GM23248 (cell line): Measurements from ENCODE around the gene OAS1. TPM values are rescaled to one million over a fixed set of nuclear protein-coding genes. Genes with fewer than 3 reads are reported as not detected.

Experiments used
- DNase-seq: peaks from one replicate; pipeline ENCODE4 v3.0.0-alpha.2; 2015
- H2AFZ ChIP-seq: fragments of 200-600 bp; sonication (generic); 2 replicates; pipeline ENCODE4 v1.6.1; 2016; ENCODE audit warnings: antibody characterized with exemption
- H3F3A ChIP-seq: fragments of 200-600 bp; sonication (generic); 2 replicates; pipeline ENCODE4 v1.6.1; 2016; ENCODE audit warnings: mild to moderate bottlenecking, antibody characterized with exemption, mixed run types; ENCODE audit not compliant: insufficient read depth
- H3K27ac ChIP-seq: fragments of 200-600 bp; sonication (generic); 2 replicates; pipeline ENCODE4 v1.5.1; 2016; ENCODE audit warnings: mild to moderate bottlenecking
- H3K27me3 ChIP-seq: fragments of 200-600 bp; sonication (generic); replicated peaks from 2 replicates; pipeline ENCODE4 v1.6.1; 2016; ENCODE audit warnings: mild to moderate bottlenecking; ENCODE audit not compliant: insufficient read depth
- H3K36me3 ChIP-seq: fragments of 200-600 bp; sonication (generic); 2 replicates; pipeline ENCODE4 v1.6.1; 2016; ENCODE audit warnings: low read depth, mild to moderate bottlenecking
- H3K4me1 ChIP-seq: fragments of 200-600 bp; sonication (generic); 2 replicates; pipeline ENCODE4 v1.6.1; 2016; ENCODE audit warnings: mild to moderate bottlenecking; ENCODE audit not compliant: insufficient read depth
- H3K4me2 ChIP-seq: fragments of 200-600 bp; sonication (generic); one replicate; pipeline ENCODE4 v1.6.1; 2016; ENCODE audit warnings: mild to moderate bottlenecking; ENCODE audit not compliant: unreplicated experiment
- H3K4me3 ChIP-seq: fragments of 200-600 bp; sonication (generic); 2 replicates; pipeline ENCODE4 v1.5.1; 2016; ENCODE audit warnings: mild to moderate bottlenecking
- H3K79me2 ChIP-seq: fragments of 200-600 bp; sonication (generic); 2 replicates; pipeline ENCODE4 v1.6.1; 2016; ENCODE audit warnings: mild to moderate bottlenecking; ENCODE audit not compliant: insufficient read depth
- H3K9ac ChIP-seq: fragments of 200-600 bp; sonication (generic); 2 replicates; pipeline ENCODE4 v1.6.1; 2016; ENCODE audit warnings: mild to moderate bottlenecking
- H3K9me2 ChIP-seq: fragments of 200-600 bp; sonication (generic); 2 replicates; pipeline ENCODE4 v1.6.1; 2016; ENCODE audit warnings: mixed run types, mild to moderate bottlenecking, moderate library complexity; ENCODE audit not compliant: insufficient read depth
- H3K9me3 ChIP-seq: fragments of 200-600 bp; sonication (generic); one replicate; pipeline ENCODE4 v1.6.1; 2017; ENCODE audit warnings: low read depth
- H4K20me1 ChIP-seq: fragments of 200-600 bp; sonication (generic); 2 replicates; pipeline ENCODE4 v1.6.0; 2016; ENCODE audit not compliant: insufficient read depth
- EZH2 ChIP-seq: fragments of 200-600 bp; sonication (generic); IDR thresholded peaks from 2 replicates; pipeline ENCODE4 v1.6.1; 2018; ENCODE audit warnings: antibody characterized with exemption, mild to moderate bottlenecking; ENCODE audit not compliant: insufficient read depth, poor library complexity, severe bottlenecking
- EZH2phosphoT487 ChIP-seq: fragments of 200-600 bp; sonication (generic); IDR thresholded peaks from 2 replicates; pipeline ENCODE4 v1.6.1; 2018; ENCODE audit warnings: antibody characterized with exemption, moderate library complexity, mild to moderate bottlenecking, low read depth; ENCODE audit not compliant: insufficient read depth
- WGBS, 2 experiments: methylation state at CpG; one replicate each; pipeline ENCODE4 v1.1.6; 2015 to 2017; ENCODE audit warnings: low lambda C conversion rate in 2 of 2, low coverage in 1 of 2; ENCODE audit errors: missing lambda C conversion rate in 2 of 2; 5-methylcytosine and 5-hydroxymethylcytosine counted together
- in situ Hi-C: fragments of 300-500 bp; cut with MboI; formaldehyde crosslinking; loops from 2 replicates; pipeline ENCODE4 v1.15.0; 2020
- polyA plus RNA-seq: library from polyadenylated mRNA; unstranded; fragments of >200 nt; fragmentation: Nextera tagmentation; extraction: Ambion mirVana; gene quantifications from 2 replicates; pipeline ENCODE4 v1.2.1, GENCODE V29; 2016
- total RNA-seq: library from RNA; depleted of rRNA; stranded (reverse); fragments of >200 nt; shearing (Covaris generic); gene quantifications from 2 replicates; pipeline ENCODE4 v1.2.3, GENCODE V29; 2014

Gene OAS1
- total and polyA plus RNA-seq, 2 experiments from 2014 or later = 0.10 TPM; not detected in 1

DNA sequence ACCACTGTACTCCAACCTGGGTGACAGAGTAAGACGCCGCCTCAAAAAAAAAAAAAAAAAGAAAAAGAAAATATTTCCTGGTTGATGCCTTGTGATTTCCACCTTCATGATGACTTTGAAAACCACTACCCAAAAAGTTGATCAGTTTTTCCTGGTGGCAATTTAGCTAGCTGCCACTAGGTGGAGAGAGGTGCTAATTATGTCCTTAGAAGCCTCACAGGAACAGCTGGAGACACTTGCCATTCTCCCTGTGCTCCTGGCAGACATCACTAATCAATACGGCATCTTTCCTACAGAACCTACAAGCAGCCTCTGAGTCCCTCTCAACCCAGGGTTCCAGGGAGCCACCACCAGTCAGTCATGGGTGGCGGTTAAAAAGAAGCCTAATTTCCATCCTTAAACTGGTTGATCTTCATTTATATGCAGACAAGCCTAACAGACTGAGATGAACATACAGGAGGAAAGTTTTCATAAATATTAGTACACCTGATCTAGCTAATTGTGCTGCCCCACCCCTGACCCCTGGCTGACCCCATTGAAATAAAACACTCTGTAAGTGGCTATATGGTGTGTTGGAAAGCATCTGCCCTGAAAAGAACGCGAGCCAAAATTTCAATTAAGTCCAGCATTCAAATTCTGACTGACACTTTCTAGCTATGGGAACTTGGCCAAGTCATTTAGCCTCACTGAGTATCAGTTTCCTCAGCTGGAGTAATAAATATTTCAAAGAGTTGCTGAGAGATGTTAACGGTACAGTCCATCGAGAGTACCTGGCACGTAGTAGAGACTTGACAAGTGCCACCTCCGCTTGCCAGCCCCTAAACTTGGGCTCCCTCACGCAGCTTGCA, 6.2 kb upstream of the OAS1 start:
- Histone ChIP-seq H3K4me3 (no peak overlapping the region), H3K79me2 (no peaks in the 10 kb centered on the region), H3K36me3 (no peaks in the 10 kb centered on the region), H3K9ac (no peak overlapping the region), H3F3A (peaks cover 11% of the 10 kb centered on the region; the same call in 1 of the 2 replicates), H3K9me3 (no peaks in the 10 kb centered on the region), H3K4me1 (peaks cover 17% of the 10 kb centered on the region; the same call in 1 of the 2 replicates), H2AFZ (no peak overlapping the region), H3K4me2 (no peak overlapping the region), H4K20me1 (no peaks in the 10 kb centered on the region), H3K9me2 (no peaks in the 10 kb centered on the region), H3K27me3 (no peaks in the 10 kb centered on the region; the same call in 1 of the 2 replicates), H3K27ac (no peak overlapping the region)
- TF ChIP-seq EZH2phosphoT487 (no peak), EZH2 (no peak)
- 70 to 71% methylated on average over 11 of the region's 11 CpGs for WGBS, 2 experiments
- DNase-seq = peak; percentile 48
- in situ Hi-C loops = no loop called here

DNA sequence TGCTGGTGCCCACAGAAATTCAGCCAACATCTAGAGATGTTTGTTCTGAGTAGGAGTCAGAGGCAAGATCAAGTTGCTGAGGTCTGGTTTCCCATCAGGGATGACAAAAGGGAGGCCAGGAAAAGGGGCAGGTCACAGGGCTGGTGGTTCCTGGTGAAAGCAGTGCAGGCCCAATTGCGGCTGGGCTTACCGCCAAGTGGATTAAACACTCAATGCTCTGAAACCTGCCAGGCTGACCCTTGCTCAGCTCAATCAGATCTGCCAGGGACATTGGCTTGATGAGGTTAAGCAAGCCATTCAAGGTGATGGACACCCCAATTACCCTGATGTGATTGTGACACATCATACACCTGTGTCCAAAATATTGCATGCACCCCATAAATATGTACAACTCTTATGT, 5.5 kb upstream of the OAS1 start:
- H3K36me3 ChIP-seq = no peaks in the 10 kb centered on the region
- no peaks in the 10 kb centered on the region for H3K79me2 ChIP-seq
- no peaks in the 10 kb centered on the region for H3K9me2 ChIP-seq
- no peak overlapping the region for H2AFZ ChIP-seq
- no peaks in the 10 kb centered on the region for H3K9me3 ChIP-seq
- no peak for DNase-seq
- peaks cover 18% of the 10 kb centered on the region; the same call in 1 of the 2 replicates for H3K4me1 ChIP-seq
- no peak overlapping the region for H3K27ac ChIP-seq
- peaks cover 11% of the 10 kb centered on the region; the same call in 1 of the 2 replicates for H3F3A ChIP-seq
- H3K9ac ChIP-seq = no peak overlapping the region
- no peaks in the 10 kb centered on the region; the same call in 1 of the 2 replicates for H3K27me3 ChIP-seq
- in situ Hi-C loops = no loop called here
- H3K4me2 ChIP-seq = no peak overlapping the region
- no peak overlapping the region for H3K4me3 ChIP-seq
- no peaks in the 10 kb centered on the region for H4K20me1 ChIP-seq
- TF ChIP-seq EZH2 (no peak), EZH2phosphoT487 (no peak)
- 80 to 82% methylated on average over 2 of the region's 2 CpGs for WGBS, 2 experiments

DNA sequence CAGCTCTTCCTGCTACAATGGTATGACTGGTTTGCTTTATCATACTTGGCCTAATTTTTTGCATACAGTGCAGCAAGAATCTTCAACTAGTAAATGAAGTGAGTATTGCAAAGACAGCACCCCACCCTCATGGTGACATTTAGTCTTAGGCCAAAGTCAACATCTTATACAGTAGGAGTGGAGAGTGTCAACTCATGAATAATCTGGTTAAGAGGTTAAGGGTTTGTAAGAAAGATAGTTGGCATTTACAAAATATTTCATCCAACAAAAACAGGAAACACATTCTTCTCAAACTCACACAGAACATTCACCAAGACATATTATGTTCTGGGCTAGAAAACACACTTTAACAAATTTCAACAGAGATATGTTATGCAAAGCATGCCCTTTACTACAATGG, 2.2 kb upstream of the OAS1 start:
- Histone ChIP-seq H3K4me2 (no peak overlapping the region), H3K9ac (no peak overlapping the region), H3K27ac (no peak overlapping the region), H2AFZ (no peak overlapping the region), H3K9me2 (no peaks in the 10 kb centered on the region), H3K9me3 (no peaks in the 10 kb centered on the region), H4K20me1 (no peaks in the 10 kb centered on the region), H3F3A (peaks cover 11% of the 10 kb centered on the region; the same call in 1 of the 2 replicates), H3K79me2 (no peaks in the 10 kb centered on the region), H3K4me1 (peaks cover 18% of the 10 kb centered on the region; the same call in 1 of the 2 replicates), H3K4me3 (no peak overlapping the region), H3K36me3 (no peaks in the 10 kb centered on the region), H3K27me3 (peaks cover 9% of the 10 kb centered on the region; the same call in 1 of the 2 replicates)
- no peak for TF ChIP-seq EZH2
- peak; percentile 88; the same call in 1 of the 2 replicates for TF ChIP-seq EZH2phosphoT487
- peak; percentile 70 for DNase-seq
- in situ Hi-C loops = no loop called here

DNA sequence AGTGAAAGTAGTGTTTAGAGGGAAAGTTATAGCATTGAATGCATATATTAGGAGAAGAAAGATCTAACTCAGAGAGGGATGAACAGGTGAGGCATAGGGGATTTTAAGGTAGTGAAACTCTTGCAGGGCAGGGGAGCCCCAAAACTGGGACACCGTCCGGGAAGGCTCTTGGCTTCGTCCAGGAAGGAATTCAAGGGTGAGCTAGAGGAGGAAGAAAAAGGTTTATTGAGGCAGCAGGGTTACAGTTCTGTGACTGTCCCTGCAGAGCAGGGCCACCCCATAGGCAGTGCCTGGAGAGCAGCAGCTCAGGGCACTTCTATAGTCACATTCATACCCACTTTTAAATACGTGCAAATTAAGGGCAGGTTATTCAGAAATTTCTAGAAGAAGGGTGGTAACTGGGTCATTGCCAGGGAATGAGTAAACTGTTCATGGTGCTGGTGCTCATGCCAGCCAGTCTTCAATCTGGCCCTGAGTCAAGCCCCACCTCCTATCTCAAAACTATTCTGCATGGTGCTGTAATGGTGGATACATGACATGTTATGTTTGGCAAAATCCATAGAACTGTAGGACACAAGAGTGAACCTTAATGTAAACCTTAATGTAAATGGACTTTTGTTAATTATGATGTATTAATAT, 1.2 kb upstream of the OAS1 start:
- Histone ChIP-seq H2AFZ (no peak overlapping the region), H3K9me2 (no peaks in the 10 kb centered on the region), H3K27me3 (peaks cover 9% of the 10 kb centered on the region; the same call in 1 of the 2 replicates), H3K4me2 (no peak overlapping the region), H3K36me3 (no peaks in the 10 kb centered on the region), H3K27ac (no peak overlapping the region), H3K9me3 (no peaks in the 10 kb centered on the region), H3K9ac (no peak overlapping the region), H4K20me1 (no peaks in the 10 kb centered on the region), H3F3A (peaks cover 11% of the 10 kb centered on the region; the same call in 1 of the 2 replicates), H3K4me3 (no peak overlapping the region), H3K4me1 (peaks cover 18% of the 10 kb centered on the region; the same call in 1 of the 2 replicates), H3K79me2 (no peaks in the 10 kb centered on the region)
- in situ Hi-C loops = no loop called here
- WGBS, 2 experiments = 73 to 79% methylated on average over 4 of the region's 4 CpGs
- TF ChIP-seq EZH2 = no peak
- no peak for TF ChIP-seq EZH2phosphoT487
- DNase-seq = peak; percentile 22
